Common myeloid progenitor, CD34-positive (primary cell): ENCODE results near the gene WFDC6.

Experiments used
- CTCF ChIA-PET: fragments of 350-600 bp; sonication (Branson Sonifier 250); formaldehyde crosslinking; loops from one replicate; lab custom pipeline; 2021; ENCODE audit warnings: antibody characterized with exemption; lab: Charles Lee
- POLR2A ChIA-PET: fragments of 350-600 bp; sonication (Branson Sonifier 250); formaldehyde crosslinking; loops from one replicate; lab custom pipeline; 2021; ENCODE audit warnings: antibody characterized with exemption; lab: Charles Lee
- DNase-seq, 3 donors: peaks; one replicate each; pipeline versions ENCODE4 v3.0.0 to v3.0.0-alpha.2; 2013
- H3K27ac ChIP-seq, 2 experiments: 1 replicate in 1 of 2; 2 replicates in 1 of 2; pipeline ENCODE4 v1.7.0; 2013; ENCODE audit warnings: inconsistent platforms in 2 of 2, low read length in 2 of 2, mild to moderate bottlenecking in 2 of 2, low read depth in 1 of 2, moderate library complexity in 1 of 2; ENCODE audit not compliant: severe bottlenecking in 2 of 2, insufficient read depth in 1 of 2, poor library complexity in 1 of 2
- H3K27me3 ChIP-seq, 5 experiments: replicated peaks in 2 of 5; 1 replicate in 3 of 5; 2 replicates in 2 of 5; pipeline versions ENCODE4 v1.6.1 to v1.7.0; 2013; ENCODE audit warnings: low read length in 4 of 5, mild to moderate bottlenecking in 2 of 5, moderate library complexity in 2 of 5, inconsistent platforms in 1 of 5; ENCODE audit not compliant: insufficient read depth in 5 of 5, control insufficient read depth in 4 of 5
- H3K36me3 ChIP-seq, 4 experiments: 1 replicate in 2 of 4; 2 replicates in 2 of 4; pipeline versions ENCODE4 v1.6.1 to v1.7.0; 2013; ENCODE audit warnings: low read length in 3 of 4, control low read depth in 1 of 4, mild to moderate bottlenecking in 1 of 4; ENCODE audit not compliant: control insufficient read depth in 4 of 4, insufficient read depth in 4 of 4
- H3K4me1 ChIP-seq, 4 experiments: 1 replicate in 3 of 4; 2 replicates in 1 of 4; pipeline versions ENCODE4 v1.6.1 to v1.7.1; 2013; ENCODE audit warnings: low read length in 3 of 4, mild to moderate bottlenecking in 3 of 4, control low read depth in 1 of 4, inconsistent platforms in 1 of 4, moderate library complexity in 1 of 4; ENCODE audit not compliant: control insufficient read depth in 4 of 4, insufficient read depth in 4 of 4; ENCODE audit errors: control extremely low read depth in 1 of 4
- H3K4me3 ChIP-seq, 7 experiments: 1 replicate in 4 of 7; 2 replicates in 3 of 7; pipeline versions ENCODE4 v1.5.1 to v1.7.0; 2013; ENCODE audit warnings: mild to moderate bottlenecking in 7 of 7, low read length in 6 of 7, moderate library complexity in 6 of 7, inconsistent platforms in 2 of 7, low read depth in 2 of 7, control low read depth in 1 of 7; ENCODE audit not compliant: insufficient read depth in 4 of 7, control insufficient read depth in 1 of 7; ENCODE audit errors: extremely low read depth in 1 of 7
- H3K9me3 ChIP-seq, 5 experiments: 1 replicate in 4 of 5; 2 replicates in 1 of 5; pipeline versions ENCODE4 v1.6.1 to v1.7.1; 2013; ENCODE audit warnings: low read length in 4 of 5, mild to moderate bottlenecking in 2 of 5, inconsistent platforms in 1 of 5, low read depth in 1 of 5, moderate library complexity in 1 of 5; ENCODE audit not compliant: control insufficient read depth in 4 of 5, insufficient read depth in 2 of 5; ENCODE audit errors: control extremely low read depth in 1 of 5
- WGBS: methylation state at CpG from one replicate; pipeline ENCODE4 v1.1.5; 2013; ENCODE audit not compliant: insufficient coverage; 5-methylcytosine and 5-hydroxymethylcytosine counted together

WFDC6 gene

DNA sequence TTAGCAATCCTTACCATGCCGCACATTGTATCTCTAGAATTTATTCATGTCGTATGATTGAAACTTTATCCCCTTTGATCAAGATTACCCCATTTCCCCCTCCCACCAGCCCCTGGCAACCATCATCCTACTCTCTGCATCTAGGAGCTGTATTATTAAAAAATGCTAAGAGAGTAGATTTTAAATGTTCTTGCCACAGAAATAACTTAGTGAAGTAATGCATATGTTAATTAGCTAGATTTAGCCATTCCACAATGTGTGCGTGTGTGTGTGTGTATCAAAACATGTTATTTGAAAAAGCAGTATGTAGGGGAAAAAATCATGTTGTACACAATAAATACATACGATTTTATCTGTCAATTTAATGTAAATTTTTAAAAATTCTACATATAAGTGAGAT, 12.0 kb downstream of the WFDC6 start:
- Histone ChIP-seq H3K36me3 (no peaks in the 10 kb centered on the region), H3K9me3 (no peaks in the 10 kb centered on the region), H3K4me3 (no peak overlapping the region), H3K27me3 (peaks cover 6 to 26% (median 11%) of the 10 kb centered on the region in 5 experiments), H3K27ac (no peak overlapping the region), H3K4me1 (no peaks in the 10 kb centered on the region)
- WGBS = no CpG with 5 or more reads among the region's 4 CpGs
- CTCF ChIA-PET = no interaction called here
- POLR2A ChIA-PET = interaction anchor here (0.7 kb wide), 1 partner anchor 181 kb away, joined by 7 read pairs; no protein-coding TSS in a partner anchor
- DNase-seq = no peak

GRCh38 chr20:45523821-45524220, 15.5 kb downstream of the WFDC6 start:
- ChIA-PET POLR2A (no interaction called here), CTCF (no interaction called here)
- Histone ChIP-seq H3K4me3 (no peak overlapping the region), H3K27ac (no peak overlapping the region), H3K4me1 (no peaks in the 10 kb centered on the region), H3K9me3 (no peaks in the 10 kb centered on the region), H3K36me3 (no peaks in the 10 kb centered on the region), H3K27me3 (peaks cover 6 to 26% (median 15%) of the 10 kb centered on the region in 5 experiments)
- 83% methylated on average over 1 of the region's 1 CpG for WGBS
- no peak for DNase-seq

- no peak for DNase-seq
- no CpG with 5 or more reads among the region's 2 CpGs for WGBS
- Histone ChIP-seq H3K36me3 (no peaks in the 10 kb centered on the region), H3K4me1 (no peaks in the 10 kb centered on the region), H3K27ac (no peak overlapping the region), H3K27me3 (peaks cover 0 to 12% (median 11%) of the 10 kb centered on the region in 5 experiments), H3K9me3 (no peaks in the 10 kb centered on the region), H3K4me3 (no peak overlapping the region)
- ChIA-PET POLR2A (interaction anchor here (0.6 kb wide), 1 partner anchor 197 kb away, joined by 3 read pairs; no protein-coding TSS in a partner anchor), CTCF (interaction anchor here (1.1 kb wide), 1 partner anchor 20 kb away, joined by 3 read pairs; no protein-coding TSS in a partner anchor)
These were observed 21.0 kb downstream of the WFDC6 start for GRCh38 chr20:45518282-45518681.

- no peaks in the 10 kb centered on the region for H3K36me3 ChIP-seq
- no peak for DNase-seq
- CTCF ChIA-PET = no interaction called here
- no peak within 1 kb of the TSS for H3K27ac ChIP-seq
- WGBS = 73% methylated on average over 5 of the region's 5 CpGs
- H3K4me1 ChIP-seq = no peaks in the 10 kb centered on the region
- POLR2A ChIA-PET = no interaction called here
- peaks cover 3 to 13% (median 3%) of the 10 kb centered on the region in 5 experiments for H3K27me3 ChIP-seq
- no peaks in the 10 kb centered on the region for H3K9me3 ChIP-seq
- H3K4me3 ChIP-seq = no peak within 1 kb of the TSS
These were observed 24.0 kb downstream of the WFDC6 start, which contains the start of gene SPINT3 for GRCh38 chr20:45515147-45515913. TSS of gene SPINT3 (minus strand) at chr20:45515622. CDS start at chr20:45515608, 14 bp downstream.

DNA sequence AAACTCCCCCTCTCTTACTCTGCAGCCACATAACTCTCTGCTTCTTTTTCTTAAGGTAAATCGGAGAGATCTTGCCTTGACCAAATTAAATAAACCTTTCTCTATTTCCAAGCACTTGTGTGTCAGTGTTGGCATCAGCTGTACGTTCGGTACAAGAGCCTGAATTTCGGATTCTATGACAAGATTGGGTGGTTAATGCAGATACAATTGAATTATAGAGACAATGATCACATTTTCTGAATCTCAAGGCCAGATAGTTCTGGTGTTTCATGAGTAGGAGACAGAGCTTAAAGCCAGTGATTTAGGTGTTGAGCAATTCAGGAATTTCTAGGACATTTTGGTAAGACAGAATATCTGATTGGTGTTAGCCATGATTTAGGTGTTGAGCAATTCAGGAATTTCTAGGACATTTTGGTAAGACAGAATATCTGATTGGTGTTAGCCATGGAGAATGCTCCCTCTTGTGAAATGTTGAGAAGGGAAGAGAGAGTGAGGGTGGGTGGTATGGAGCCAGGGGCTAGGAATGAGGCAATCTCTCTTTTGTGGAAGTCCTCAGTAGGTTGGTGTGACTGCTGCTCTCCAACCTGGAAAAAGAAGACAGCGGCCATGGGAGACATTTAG, 28.9 kb downstream of the WFDC6 start:
- H3K4me1 ChIP-seq = no peaks in the 10 kb centered on the region
- no CpG with 5 or more reads among the region's 5 CpGs for WGBS
- ChIA-PET CTCF (interaction anchor here (0.6 kb wide), 1 partner anchor 20 kb away, joined by 4 read pairs; no protein-coding TSS in a partner anchor), POLR2A (no interaction called here)
- no peaks in the 10 kb centered on the region for H3K9me3 ChIP-seq
- H3K4me3 ChIP-seq = no peak overlapping the region
- H3K36me3 ChIP-seq = no peaks in the 10 kb centered on the region
- no peak for DNase-seq
- H3K27ac ChIP-seq = no peak overlapping the region
- peaks cover 3 to 13% (median 10%) of the 10 kb centered on the region in 5 experiments for H3K27me3 ChIP-seq

GRCh38 chr20:45509091-45509490, 30.2 kb downstream of the WFDC6 start:
- H3K27ac ChIP-seq = no peak overlapping the region
- ChIA-PET CTCF (no interaction called here), POLR2A (no interaction called here)
- no peaks in the 10 kb centered on the region for H3K36me3 ChIP-seq
- 94% methylated on average over 4 of the region's 4 CpGs for WGBS
- H3K4me1 ChIP-seq = no peaks in the 10 kb centered on the region
- DNase-seq = no peak
- H3K27me3 ChIP-seq = peaks cover 3 to 16% (median 10%) of the 10 kb centered on the region in 5 experiments
- H3K4me3 ChIP-seq = no peak overlapping the region
- H3K9me3 ChIP-seq = no peaks in the 10 kb centered on the region
